Vagina (tissue), 2 donors: ENCODE results near the gene GABBR1.

Source experiments
- CTCF ChIP-seq, 3 experiments: fragments of 450-650 bp in 2 of 3; fragments of 200-600 bp in 1 of 3; sonication (generic) in 1 of 3; IDR thresholded peaks; one replicate each; pipeline ENCODE4 v1.5.1; 2017 to 2019; ENCODE audit warnings: antibody characterized with exemption in 3 of 3, mild to moderate bottlenecking in 2 of 3, moderate library complexity in 2 of 3
- POLR2A ChIP-seq, 2 donors: fragments of 450-650 bp; IDR thresholded peaks; one replicate each; pipeline ENCODE4 v1.6.1; 2017; ENCODE audit warnings: antibody characterized with exemption in 2 of 2, mild to moderate bottlenecking in 2 of 2, moderate library complexity in 2 of 2
- POLR2AphosphoS5 ChIP-seq, 2 donors: sonication (generic); formaldehyde crosslinking; IDR thresholded peaks; one replicate each; pipeline ENCODE4 v1.9.0; 2017; ENCODE audit warnings: antibody characterized with exemption in 2 of 2, mild to moderate bottlenecking in 2 of 2, low read depth in 1 of 2; ENCODE audit not compliant: insufficient read depth in 1 of 2

DNA sequence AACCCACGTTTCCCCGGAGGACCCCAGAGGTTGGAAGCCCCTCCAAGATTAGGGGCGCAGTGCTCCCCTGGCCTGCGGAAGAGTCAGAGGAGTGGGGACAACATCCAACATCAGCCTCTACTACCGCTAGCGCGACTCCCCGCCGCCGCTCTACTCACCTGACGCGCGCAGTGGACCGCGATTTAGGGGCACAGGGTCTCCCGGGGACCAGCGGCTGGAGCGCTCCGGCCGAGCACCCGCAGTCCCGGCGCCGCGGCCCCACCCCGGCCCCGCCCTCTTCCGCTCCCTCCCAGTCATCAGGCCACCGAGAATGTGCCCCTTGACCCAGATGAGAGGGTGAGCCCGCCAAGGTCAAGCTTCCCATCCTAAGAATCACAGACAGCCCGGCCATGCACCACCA is 47.9 kb upstream of the GABBR1 start, which contains the start of gene ZFP57:
- TF ChIP-seq POLR2A (IDR thresholded peaks at IDR 0.05) (no peak), CTCF (IDR thresholded peaks at IDR 0.05) (no peak), POLR2AphosphoS5 (IDR thresholded peaks at IDR 0.05; ENCODE audit: insufficient read depth in 1 of 2, low read depth in 1 of 2) (no peak)
